Mesenchymal stem cell (in vitro differentiated cells and primary cell): Measurements from ENCODE around the gene RGS19.

ENCODE experiments used
- DNase-seq: peaks from one replicate; pipeline ENCODE4 v3.0.0-alpha.2; 2013
- H2AFZ ChIP-seq: one replicate; pipeline ENCODE4 v1.6.1; 2013; ENCODE audit warnings: low read depth, mild to moderate bottlenecking, control low read depth, inconsistent platforms, low read length, moderate library complexity
- H2AK5ac ChIP-seq: 2 replicates; pipeline ENCODE4 v1.6.1; 2013; ENCODE audit warnings: low read length, moderate library complexity, mild to moderate bottlenecking, inconsistent platforms; ENCODE audit not compliant: severe bottlenecking
- H2BK120ac ChIP-seq: one replicate; pipeline ENCODE4 v1.6.1; 2013; ENCODE audit warnings: low read depth, mild to moderate bottlenecking, inconsistent platforms, low read length, moderate library complexity
- H2BK12ac ChIP-seq, 2 experiments: one replicate each; pipeline ENCODE4 v1.6.1; 2013; ENCODE audit warnings: inconsistent platforms in 2 of 2, low read length in 2 of 2, mild to moderate bottlenecking in 2 of 2, moderate library complexity in 2 of 2, control low read depth in 1 of 2
- H2BK15ac ChIP-seq: one replicate; pipeline ENCODE4 v1.6.1; 2013; ENCODE audit warnings: mild to moderate bottlenecking, low read depth, inconsistent platforms; ENCODE audit not compliant: poor library complexity, severe bottlenecking
- H2BK5ac ChIP-seq: 2 replicates; pipeline ENCODE4 v1.6.1; 2013; ENCODE audit warnings: low read depth, mild to moderate bottlenecking, low read length, control low read depth, inconsistent platforms; ENCODE audit not compliant: poor library complexity, severe bottlenecking
- H3K14ac ChIP-seq, 2 experiments: one replicate each; pipeline ENCODE4 v1.6.1; 2013; ENCODE audit warnings: inconsistent platforms in 2 of 2, low read length in 2 of 2, control low read depth in 1 of 2, mild to moderate bottlenecking in 1 of 2, moderate library complexity in 1 of 2
- H3K18ac ChIP-seq, 2 experiments: one replicate each; pipeline ENCODE4 v1.6.1; 2013; ENCODE audit warnings: inconsistent platforms in 2 of 2, low read length in 2 of 2, control low read depth in 1 of 2, low read depth in 1 of 2, mild to moderate bottlenecking in 1 of 2
- H3K23ac ChIP-seq, 2 experiments: one replicate each; pipeline ENCODE4 v1.6.1; 2013; ENCODE audit warnings: inconsistent platforms in 2 of 2, low read length in 2 of 2, mild to moderate bottlenecking in 2 of 2, moderate library complexity in 2 of 2, control low read depth in 1 of 2
- H3K27ac ChIP-seq: 2 replicates; pipeline ENCODE4 v1.5.1; 2013; ENCODE audit warnings: mild to moderate bottlenecking, moderate library complexity, low read length, control low read depth, inconsistent platforms; ENCODE audit not compliant: poor library complexity, severe bottlenecking
- H3K27me3 ChIP-seq, 2 experiments: 2 replicates each; pipeline versions ENCODE4 v1.6.1 to v1.7.0; 2013; ENCODE audit warnings: low read length in 2 of 2, mild to moderate bottlenecking in 2 of 2, moderate library complexity in 2 of 2, control low read depth in 1 of 2, inconsistent platforms in 1 of 2; ENCODE audit not compliant: control insufficient read depth in 1 of 2, insufficient read depth in 1 of 2
- H3K36me3 ChIP-seq, 2 experiments: 2 replicates each; pipeline versions ENCODE4 v1.6.1 to v1.7.0; 2013; ENCODE audit warnings: low read length in 2 of 2, control low read depth in 1 of 2, inconsistent platforms in 1 of 2, low read depth in 1 of 2, mild to moderate bottlenecking in 1 of 2; ENCODE audit not compliant: insufficient read depth in 2 of 2, control insufficient read depth in 1 of 2
- H3K4ac ChIP-seq, 2 experiments: one replicate each; pipeline ENCODE4 v1.6.1; 2013; ENCODE audit warnings: inconsistent platforms in 2 of 2, low read length in 2 of 2, mild to moderate bottlenecking in 2 of 2, moderate library complexity in 2 of 2, control low read depth in 1 of 2, low read depth in 1 of 2
- H3K4me1 ChIP-seq: 2 replicates; pipeline ENCODE4 v1.6.1; 2013; ENCODE audit warnings: low read depth, low read length, control low read depth; ENCODE audit not compliant: control insufficient read depth, insufficient read depth
- H3K4me2 ChIP-seq: 2 replicates; pipeline ENCODE4 v1.6.1; 2013; ENCODE audit warnings: low read length, mild to moderate bottlenecking, inconsistent platforms; ENCODE audit not compliant: poor library complexity, severe bottlenecking
- H3K4me3 ChIP-seq, 2 experiments: 2 replicates each; pipeline versions ENCODE4 v1.5.1 to v1.7.0; 2013; ENCODE audit warnings: low read length in 2 of 2, mild to moderate bottlenecking in 2 of 2, control low read depth in 1 of 2, low read depth in 1 of 2; ENCODE audit not compliant: insufficient read depth in 1 of 2
- H3K79me1 ChIP-seq: replicated peaks from 2 replicates; pipeline ENCODE4 v1.6.1; 2013; ENCODE audit warnings: mild to moderate bottlenecking, control low read depth, low read length, inconsistent platforms; ENCODE audit not compliant: poor library complexity, severe bottlenecking
- H3K9ac ChIP-seq: 2 replicates; pipeline ENCODE4 v1.7.0; 2013; ENCODE audit warnings: mild to moderate bottlenecking, low read length, moderate library complexity
- H3K9me3 ChIP-seq: 2 replicates; pipeline ENCODE4 v1.7.0; 2013; ENCODE audit warnings: mild to moderate bottlenecking, low read length; ENCODE audit not compliant: control insufficient read depth
- H4K8ac ChIP-seq: one replicate; pipeline ENCODE4 v1.6.1; 2013; ENCODE audit warnings: inconsistent platforms, mild to moderate bottlenecking, low read length, moderate library complexity
- H4K91ac ChIP-seq: one replicate; pipeline ENCODE4 v1.6.1; 2013; ENCODE audit warnings: mild to moderate bottlenecking, low read length, inconsistent platforms
- WGBS: methylation state at CpG from one replicate; pipeline ENCODE4 v1.1.7; 2013; ENCODE audit warnings: mixed read lengths; 5-methylcytosine and 5-hydroxymethylcytosine counted together

Gene RGS19

DNA sequence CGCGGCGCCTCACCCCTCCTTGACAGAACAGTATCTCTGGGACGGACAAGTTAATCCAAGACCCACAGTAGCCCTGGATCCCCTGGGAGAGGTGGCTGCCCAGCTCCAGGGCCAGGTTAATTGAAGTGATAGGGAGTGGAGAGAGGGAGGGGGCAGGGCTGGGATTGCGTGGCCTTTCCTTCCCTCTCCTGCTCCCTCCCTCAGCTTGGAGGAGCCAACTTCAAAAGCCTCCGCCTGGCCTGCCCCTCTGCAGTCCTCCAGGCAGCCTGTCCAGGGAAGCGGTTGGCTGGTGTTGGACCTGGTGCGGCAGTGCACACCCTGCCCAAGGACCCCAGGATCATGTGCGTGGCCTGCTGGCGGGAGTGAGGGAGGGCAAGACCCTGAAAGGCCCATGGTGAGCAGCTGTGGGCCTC lies 43.4 kb downstream of the RGS19 start, which contains the start of gene C20orf204:
Gene C20orf204, plus strand, starts transcription at position 250 of the 413 bp plus-strand sequence. Its CDS starts 142 bp downstream, at position 392.
- no peak within 1 kb of the TSS for H3K23ac ChIP-seq
- no peak within 1 kb of the TSS for H2BK120ac ChIP-seq
- no peak within 1 kb of the TSS for H3K18ac ChIP-seq
- H3K9me3 ChIP-seq: no peaks in the 10 kb centered on the region
- peaks cover 38 to 48% of the 10 kb centered on the region in 2 experiments for H3K36me3 ChIP-seq
- 73% methylated on average over 9 of the region's 10 CpGs for WGBS
- no peak within 1 kb of the TSS for H3K4me2 ChIP-seq
- DNase-seq: no peak
- no peak within 1 kb of the TSS for H2BK12ac ChIP-seq
- no peak within 1 kb of the TSS for H2BK15ac ChIP-seq
- no peak within 1 kb of the TSS for H4K91ac ChIP-seq
- H3K27ac ChIP-seq: no peak within 1 kb of the TSS
- H3K27me3 ChIP-seq: peaks cover 21 to 42% of the 10 kb centered on the region in 2 experiments
- H3K79me1 ChIP-seq: peaks cover 1% of the 10 kb centered on the region
- H3K9ac ChIP-seq: no peak within 1 kb of the TSS
- H3K14ac ChIP-seq: no peak within 1 kb of the TSS
- H3K4ac ChIP-seq: no peak within 1 kb of the TSS
- no peak within 1 kb of the TSS for H3K4me3 ChIP-seq
- no peak within 1 kb of the TSS for H2AK5ac ChIP-seq
- peaks cover 38% of the 10 kb centered on the region for H3K4me1 ChIP-seq
- no peak within 1 kb of the TSS for H4K8ac ChIP-seq
- H2AFZ ChIP-seq: no peak within 1 kb of the TSS
- no peak within 1 kb of the TSS for H2BK5ac ChIP-seq

DNA sequence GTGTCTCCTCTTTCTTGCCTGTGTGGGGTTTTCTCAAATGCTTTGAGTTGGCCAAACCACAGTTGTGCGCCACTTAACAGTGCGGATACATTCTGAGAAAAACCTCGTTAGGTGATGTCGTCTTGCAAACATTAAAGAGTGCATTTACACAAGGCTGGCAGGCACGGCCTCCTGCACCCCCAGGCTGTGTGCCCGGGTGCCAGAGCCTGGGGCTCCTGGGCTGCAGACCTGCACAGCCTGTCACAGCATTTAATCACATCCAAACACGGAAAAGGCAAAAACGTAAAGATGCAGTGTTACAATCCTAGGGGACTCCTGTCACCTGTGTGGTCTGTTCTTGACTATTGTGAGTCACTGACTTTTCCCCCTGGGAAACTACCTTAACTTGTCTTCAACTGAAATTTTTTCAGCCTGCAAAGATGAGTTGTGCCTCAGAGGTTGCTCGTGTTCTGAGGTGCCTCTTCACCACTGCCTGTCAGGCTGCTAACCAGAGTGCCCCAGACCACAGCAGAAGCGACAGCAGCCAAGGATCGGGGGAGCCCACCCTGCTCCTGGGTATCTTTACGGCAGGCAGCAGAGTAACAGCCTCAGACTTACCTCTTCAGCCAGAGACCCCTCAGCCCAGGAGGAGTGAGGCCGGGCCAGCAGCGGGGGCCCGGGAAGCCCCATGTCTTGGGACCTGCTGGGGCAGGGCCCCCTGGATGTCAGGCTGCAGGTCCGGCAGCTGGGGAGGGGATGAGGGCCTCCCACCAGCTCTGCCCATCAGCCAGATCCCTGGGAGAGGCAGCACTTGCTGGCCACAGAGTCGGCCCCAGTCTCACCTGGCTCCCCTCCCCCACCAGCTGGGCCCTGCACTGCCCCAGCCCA lies 44.0 kb downstream of the RGS19 start:
- no peak overlapping the region for H3K14ac ChIP-seq
- H3K23ac ChIP-seq: no peak overlapping the region
- WGBS: 86% methylated on average over 17 of the region's 17 CpGs

DNA sequence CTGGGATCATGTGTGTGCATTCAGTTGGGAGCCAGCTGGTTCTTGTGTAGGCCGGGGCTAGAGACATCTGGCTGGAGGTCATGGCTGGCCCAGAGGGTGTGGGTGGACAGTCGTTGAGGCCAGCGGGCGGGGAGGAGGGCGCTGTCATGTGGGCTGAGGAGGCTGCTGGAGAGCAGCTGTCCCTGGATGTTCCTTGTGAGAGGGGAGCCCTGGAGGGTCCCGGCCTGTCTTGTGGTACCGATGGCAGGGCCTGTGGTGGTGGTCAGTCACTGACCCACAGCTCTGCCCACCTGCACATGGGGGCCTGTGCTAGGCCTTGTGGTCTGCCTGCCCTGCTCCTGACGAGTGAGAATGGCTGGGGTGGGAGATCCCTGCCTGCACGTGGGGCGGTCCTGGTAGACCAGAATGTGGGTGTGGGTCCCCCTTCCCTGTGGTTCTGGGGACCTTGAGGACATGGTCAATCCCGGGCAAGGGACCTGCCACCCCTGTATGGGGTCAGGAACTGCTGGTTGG lies 45.3 kb downstream of the RGS19 start:
- no peak overlapping the region for H2AK5ac ChIP-seq
- no peak overlapping the region for H2BK5ac ChIP-seq
- H3K4ac ChIP-seq: no peak overlapping the region
- no peaks in the 10 kb centered on the region for H3K9me3 ChIP-seq
- H3K27me3 ChIP-seq: peaks cover 9 to 23% of the 10 kb centered on the region in 2 experiments
- no peak overlapping the region for H2BK15ac ChIP-seq
- DNase-seq: no peak
- H3K9ac ChIP-seq: no peak overlapping the region
- no peak overlapping the region for H3K4me2 ChIP-seq
- no peak overlapping the region for H3K27ac ChIP-seq
- H4K8ac ChIP-seq: no peak overlapping the region
- 93% methylated on average over 11 of the region's 11 CpGs for WGBS
- H2BK120ac ChIP-seq: no peak overlapping the region
- H3K14ac ChIP-seq: no peak overlapping the region
- peaks cover 57 to 67% of the 10 kb centered on the region in 2 experiments for H3K36me3 ChIP-seq
- no peak overlapping the region for H2BK12ac ChIP-seq
- no peak overlapping the region for H3K4me3 ChIP-seq
- H3K18ac ChIP-seq: no peak overlapping the region
- H2AFZ ChIP-seq: no peak overlapping the region
- H3K79me1 ChIP-seq: peaks cover 4% of the 10 kb centered on the region
- H3K23ac ChIP-seq: no peak overlapping the region
- no peak overlapping the region for H4K91ac ChIP-seq
- peaks cover 29% of the 10 kb centered on the region for H3K4me1 ChIP-seq

More for the DNA sequence above, 44.0 kb downstream of the RGS19 start:
- H3K27me3 ChIP-seq: peaks cover 14 to 35% of the 10 kb centered on the region in 2 experiments
- H3K4ac ChIP-seq: no peak overlapping the region
- no peak overlapping the region for H2AFZ ChIP-seq
- no peak overlapping the region for H3K27ac ChIP-seq
- H2BK15ac ChIP-seq: no peak overlapping the region
- H3K4me1 ChIP-seq: peaks cover 38% of the 10 kb centered on the region
- H4K91ac ChIP-seq: no peak overlapping the region
- H3K79me1 ChIP-seq: peaks cover 3% of the 10 kb centered on the region
- H3K18ac ChIP-seq: no peak overlapping the region
- DNase-seq: no peak
- H4K8ac ChIP-seq: no peak overlapping the region
- no peak overlapping the region for H3K4me3 ChIP-seq
- peaks cover 45 to 55% of the 10 kb centered on the region in 2 experiments for H3K36me3 ChIP-seq
- H2BK5ac ChIP-seq: no peak overlapping the region
- H3K4me2 ChIP-seq: no peak overlapping the region
- H2AK5ac ChIP-seq: no peak overlapping the region
- no peak overlapping the region for H2BK120ac ChIP-seq
- H2BK12ac ChIP-seq: no peak overlapping the region
- no peaks in the 10 kb centered on the region for H3K9me3 ChIP-seq
- no peak overlapping the region for H3K9ac ChIP-seq
